CD4-positive, alpha-beta T cell treated with Interferon alpha-2 for 1 hour (primary cell): ENCODE data around the gene FABP2.
"Not testable (repeated sequence)": the region's sequence is repeated elsewhere in the genome, so short reads cannot be mapped to it uniquely, and the experiment has no call there.

ENCODE experiments used
- DNase-seq, 2 donors: peaks; one replicate each; pipeline ENCODE4 v3.0.0-alpha.2; 2020 to 2022

Gene FABP2

GRCh38 chr4:119307606-119308005 lies 14.3 kb downstream of the FABP2 start:
- no peak for DNase-seq

DNA sequence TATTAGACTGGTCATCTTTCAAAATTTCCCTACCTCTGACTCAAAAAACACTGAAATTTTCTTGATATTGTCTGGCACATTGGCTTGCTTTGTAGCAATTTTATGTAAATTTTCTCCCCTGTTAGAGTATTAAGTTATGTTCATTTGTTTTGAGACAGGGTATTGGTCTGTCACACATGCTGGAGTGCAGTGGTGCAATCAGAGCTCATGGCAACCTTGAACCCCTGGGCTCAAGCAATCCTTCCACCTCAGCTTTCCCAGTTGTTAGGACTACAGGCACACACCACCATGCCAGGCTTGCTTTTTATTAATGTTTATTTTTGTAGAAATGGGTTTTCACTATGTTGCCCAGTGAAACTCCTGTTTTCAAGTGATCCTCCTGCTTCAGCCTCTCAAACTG lies 17.5 kb downstream of the FABP2 start:
- DNase-seq: no peak

DNA sequence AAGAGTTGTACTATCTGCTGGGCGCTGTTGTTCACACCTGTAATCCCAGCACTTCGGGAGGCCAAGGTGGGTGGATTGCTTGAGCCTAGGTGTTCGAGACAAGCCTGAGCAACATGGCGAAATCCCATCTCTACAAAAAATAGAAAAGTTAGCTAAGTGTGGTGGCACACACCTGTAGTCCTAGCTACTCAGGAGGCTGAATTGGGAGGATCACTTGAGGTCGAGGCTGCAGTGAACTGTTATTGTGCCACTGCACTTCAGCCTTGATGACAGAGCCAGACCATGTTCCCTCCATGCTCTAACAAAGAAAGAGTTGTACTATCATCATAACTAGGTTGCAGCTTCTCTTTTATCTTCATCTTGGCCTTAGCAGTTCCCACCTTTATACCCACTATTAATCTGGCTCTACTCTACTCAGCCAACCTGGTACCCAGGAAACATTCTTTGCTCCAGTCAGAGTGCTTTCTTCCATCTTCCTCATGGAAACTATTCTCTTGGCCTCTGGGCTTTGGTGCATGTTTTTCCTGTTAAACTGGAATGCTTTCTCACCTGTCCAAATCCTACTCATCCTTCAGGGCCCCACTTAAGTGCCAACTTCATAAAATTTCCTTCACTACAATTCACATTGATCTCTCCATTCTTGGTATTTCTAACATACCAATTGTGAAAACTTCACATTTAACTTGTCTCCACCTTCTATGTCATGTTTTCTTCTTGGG lies 18.2 kb downstream of the FABP2 start:
- DNase-seq: no peak

GRCh38 chr4:119302073-119302832 lies 19.7 kb downstream of the FABP2 start:
- DNase-seq: no peak

DNA sequence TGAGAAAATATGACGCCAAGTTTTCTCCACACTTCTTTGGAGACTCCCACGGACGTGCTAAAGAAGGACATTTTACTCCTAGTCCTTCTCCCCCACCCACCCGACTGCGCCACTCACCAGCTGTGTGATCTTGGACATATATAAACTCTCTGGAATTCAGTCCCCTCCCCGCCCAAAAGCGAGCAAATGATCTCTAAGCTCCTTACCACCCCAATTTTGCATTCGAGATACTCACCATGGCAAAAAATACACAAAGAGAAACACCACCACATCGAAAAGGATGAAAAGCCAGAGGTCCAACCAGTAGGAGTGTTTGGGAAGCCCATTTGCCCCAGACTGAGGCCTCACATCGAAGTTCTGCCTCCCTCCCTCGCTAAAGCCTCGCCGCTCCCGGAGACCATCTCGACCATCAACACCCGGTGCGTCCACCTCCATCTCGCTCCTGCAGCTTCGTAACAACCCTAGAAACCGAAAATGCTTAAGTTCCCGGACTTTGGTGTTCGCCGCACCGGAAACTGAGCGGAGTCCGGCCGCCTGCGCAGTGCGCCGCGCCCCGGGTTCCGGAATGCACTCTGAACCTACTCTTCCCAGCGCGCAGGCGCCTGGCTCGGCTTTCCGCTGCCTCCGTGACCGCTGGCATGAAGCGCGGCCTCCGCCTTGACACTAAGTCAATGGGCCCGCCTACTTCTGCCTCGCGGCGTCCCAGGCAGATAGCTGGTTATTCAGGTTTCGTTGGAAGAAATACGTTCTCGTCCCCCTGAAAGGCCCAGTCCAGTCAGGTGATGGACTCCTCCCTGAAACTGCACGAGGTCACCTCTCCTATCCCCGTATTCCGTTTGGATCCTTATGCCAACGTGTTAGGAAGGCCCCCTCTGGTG lies 21.6 kb downstream of the FABP2 start:
- DNase-seq: peak; percentile 92 to 94

GRCh38 chr4:119299741-119300100 lies 22.2 kb downstream of the FABP2 start:
- no peak for DNase-seq

DNA sequence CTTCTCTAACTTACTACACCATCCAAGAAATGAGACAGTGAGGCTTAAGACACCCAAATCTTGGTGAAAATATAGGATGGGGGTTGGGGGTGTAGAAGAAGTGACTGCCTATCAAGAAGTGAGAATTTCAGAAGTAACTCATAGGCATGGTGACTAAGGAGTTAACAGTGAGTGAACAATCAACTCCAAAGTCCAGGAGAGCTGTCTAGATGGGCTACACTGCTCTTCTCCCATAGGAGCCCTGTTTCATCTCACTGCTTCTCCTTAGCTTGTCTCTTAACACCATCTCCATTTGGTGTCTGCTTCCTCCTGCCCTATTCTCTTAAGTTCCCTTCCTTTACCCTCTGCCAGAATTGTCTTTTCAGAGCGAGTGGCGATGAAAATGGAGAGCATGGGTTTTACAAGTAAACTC lies 22.7 kb downstream of the FABP2 start:
- peak in 1 of 2 donors; percentile 20 for DNase-seq

DNA sequence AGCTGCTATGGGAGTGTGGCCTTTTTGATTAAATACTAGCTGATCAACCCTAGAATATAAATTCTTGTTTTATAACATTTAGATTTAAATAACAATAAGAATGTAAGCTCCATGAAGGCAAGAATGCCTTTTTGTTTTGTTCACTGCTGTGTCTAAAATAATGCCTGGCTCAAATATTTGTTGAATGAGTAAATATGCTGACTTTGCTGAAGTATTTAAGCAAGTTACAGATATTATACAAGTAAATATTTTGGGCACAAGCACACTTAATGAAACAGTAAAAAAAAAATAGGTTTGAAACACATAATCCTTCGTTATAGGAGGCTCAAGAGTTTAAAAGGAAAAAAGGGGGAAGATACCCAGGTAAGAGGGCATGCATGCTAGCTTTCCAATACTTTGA lies 24.1 kb downstream of the FABP2 start:
- no peak for DNase-seq

DNA sequence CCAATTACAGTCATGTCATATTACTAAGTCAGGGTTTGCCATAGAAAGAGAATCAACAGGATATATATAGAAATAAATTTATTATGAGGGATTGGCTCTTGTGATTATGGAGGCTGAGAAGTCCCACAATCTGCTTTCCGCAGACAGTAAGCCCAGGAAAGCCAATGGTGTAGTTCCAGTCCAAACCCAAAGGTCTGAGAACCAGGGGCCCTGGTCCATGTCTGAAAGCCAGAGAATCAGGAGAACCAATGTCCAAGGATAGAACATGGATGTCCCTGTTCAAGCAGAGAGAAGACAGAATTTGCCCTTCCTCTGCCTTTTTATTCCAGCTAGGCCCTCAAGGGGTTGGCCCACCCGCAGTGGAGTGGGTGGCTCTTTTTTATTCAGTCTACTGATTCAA lies 25.6 kb downstream of the FABP2 start:
- no peak for DNase-seq

DNA sequence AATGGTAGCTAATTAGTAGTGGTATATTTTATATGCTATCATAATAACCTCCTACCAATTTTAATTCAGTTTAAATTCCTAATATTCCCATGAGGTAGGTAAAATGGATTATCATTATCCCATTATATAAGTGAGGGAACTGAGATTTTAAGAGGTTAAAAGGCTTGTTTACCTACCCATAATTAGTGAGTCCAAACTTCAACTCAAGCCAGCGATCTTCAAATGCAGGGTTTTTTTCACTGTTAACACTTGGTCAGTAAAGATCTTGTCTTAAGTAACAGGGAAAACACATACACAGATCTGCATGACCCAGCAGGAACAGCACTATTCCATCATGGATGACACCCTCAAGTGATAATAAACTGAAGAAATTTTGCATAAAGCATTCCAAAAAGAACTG lies 31.3 kb downstream of the FABP2 start:
- no peak for DNase-seq

DNA sequence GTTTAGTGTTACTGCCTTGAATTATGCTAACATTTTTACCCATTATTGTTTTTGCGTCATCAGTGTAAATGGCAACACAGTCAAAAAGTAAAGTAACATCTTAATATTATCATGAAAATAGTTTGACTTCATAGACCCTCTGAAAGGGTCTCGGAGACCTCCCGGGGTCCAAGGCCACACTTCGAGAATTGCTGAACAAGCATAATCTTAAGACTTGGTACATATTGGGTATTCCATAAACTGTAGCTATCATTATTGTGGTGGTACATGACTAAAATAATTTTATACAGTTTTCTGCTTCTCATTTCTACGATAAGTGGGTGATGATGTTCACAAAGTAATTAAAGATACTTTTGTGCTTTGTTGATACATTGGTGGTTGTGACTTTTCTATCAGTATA lies 32.6 kb downstream of the FABP2 start:
- no peak for DNase-seq

- peak in 1 of 2 donors; percentile 68 for DNase-seq
These were observed 35.4 kb downstream of the FABP2 start for GRCh38 chr4:119286377-119287002.

DNA sequence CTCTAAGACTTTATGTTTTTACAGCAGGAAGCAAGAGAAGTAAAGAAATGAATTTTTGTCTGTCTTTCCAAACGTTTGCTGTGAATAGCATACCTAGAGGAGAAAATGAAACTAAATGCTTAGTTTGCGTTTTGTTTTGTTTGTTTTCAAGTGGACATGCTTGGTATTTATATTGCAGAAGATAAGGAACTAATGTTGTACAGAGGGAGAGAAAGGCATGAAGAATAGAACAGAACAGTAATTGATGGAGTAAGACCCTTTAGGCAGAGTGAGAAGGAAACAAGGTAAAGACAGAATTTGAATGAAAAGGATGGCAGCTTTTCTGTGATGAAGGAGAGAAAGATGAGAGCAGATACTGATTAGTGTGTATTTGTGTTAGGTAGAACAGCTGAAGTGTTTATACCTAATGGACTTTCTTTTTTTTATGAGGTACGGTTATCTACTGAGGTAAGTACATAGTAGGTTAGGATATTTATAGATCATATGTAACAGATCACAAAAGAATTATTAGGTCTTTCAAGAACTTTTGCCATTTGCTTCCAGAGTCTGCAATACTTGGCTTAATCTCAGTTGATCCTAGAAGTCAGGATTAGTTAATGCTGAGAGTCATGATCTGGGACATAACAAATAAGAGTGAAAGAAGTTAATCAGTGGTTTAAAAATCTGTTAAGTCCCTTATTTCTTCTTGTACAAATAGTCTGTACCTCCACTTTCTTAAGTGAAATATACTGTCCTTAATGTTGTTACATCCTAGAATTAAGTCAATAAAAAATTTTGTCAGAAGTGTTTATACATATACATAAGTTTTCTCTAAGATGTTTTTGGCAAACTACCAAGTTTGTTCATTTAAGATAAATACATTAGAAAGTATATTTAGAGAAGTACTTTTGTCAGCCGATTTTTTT lies 36.8 kb downstream of the FABP2 start:
- DNase-seq: peak in 1 of 2 donors; percentile 39

- peak in 1 of 2 donors; percentile 21 for DNase-seq
These were observed 40.5 kb downstream of the FABP2 start for GRCh38 chr4:119281393-119281792.

- not testable (repeated sequence) for DNase-seq
These were observed 42.0 kb downstream of the FABP2 start for GRCh38 chr4:119279945-119280344.

- not testable (repeated sequence) for DNase-seq
These were observed 42.4 kb downstream of the FABP2 start for GRCh38 chr4:119279541-119279940.

DNA sequence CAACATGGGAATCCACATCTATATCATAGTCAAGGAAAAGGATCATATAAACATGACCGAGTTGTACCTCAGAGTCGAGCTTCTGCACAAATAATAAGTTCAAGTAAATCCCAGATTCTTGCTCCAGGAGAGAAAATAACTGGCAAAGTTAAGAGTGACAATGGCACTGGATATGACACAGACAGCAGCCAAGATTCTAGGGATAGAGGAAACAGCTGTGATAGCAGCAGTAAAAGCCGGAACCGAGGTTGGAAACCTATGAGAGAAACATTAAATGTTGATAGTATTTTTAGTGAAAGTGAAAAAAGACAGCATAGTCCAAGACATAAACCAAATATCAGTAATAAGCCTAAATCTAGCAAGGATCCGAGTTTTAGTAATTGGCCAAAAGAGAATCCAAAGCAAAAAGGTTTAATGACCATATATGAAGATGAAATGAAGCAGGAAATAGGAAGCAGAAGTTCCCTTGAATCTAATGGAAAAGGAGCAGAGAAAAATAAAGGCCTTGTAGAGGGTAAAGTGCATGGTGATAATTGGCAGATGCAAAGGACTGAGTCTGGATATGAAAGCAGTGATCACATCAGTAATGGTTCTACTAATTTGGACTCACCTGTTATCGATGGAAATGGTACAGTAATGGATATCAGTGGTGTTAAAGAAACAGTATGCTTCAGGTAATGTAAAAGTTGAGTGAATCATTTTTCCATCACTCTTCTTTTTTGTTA lies 50.4 kb downstream of the FABP2 start:
- no peak for DNase-seq

DNA sequence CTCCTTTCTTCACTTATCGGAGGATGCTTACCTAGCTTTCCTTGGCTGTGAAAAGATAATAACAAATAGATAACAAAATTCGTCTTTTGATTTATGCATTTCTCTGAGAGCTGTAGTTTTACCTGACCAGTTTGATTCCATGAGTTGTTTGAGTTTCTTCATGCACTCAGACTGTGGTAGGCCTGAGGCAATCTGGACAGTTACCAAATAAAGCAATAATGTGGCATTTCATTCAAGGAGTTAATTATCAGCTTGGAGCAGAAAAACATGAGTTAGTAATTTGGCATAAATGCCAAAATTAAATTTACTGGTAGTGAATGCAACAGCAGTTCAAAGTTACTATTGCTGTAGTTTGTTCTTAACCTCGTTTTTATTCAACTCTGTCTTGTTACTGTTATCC lies 53.5 kb downstream of the FABP2 start:
- DNase-seq: no peak
